ENCODE results near the gene CCT7. TPM values are rescaled to one million over a fixed set of nuclear protein-coding genes. Genes with fewer than 3 reads are reported as not detected.

CCT7 gene
- total RNA-seq, 1 donor from 2014 or later, result 359 TPM

GRCh38 chr2:73286134-73286655 is 52.1 kb downstream of the CCT7 start:
- H3K36me3 ChIP-seq (ENCODE audit: insufficient read depth, low read length), result no peaks in the 10 kb centered on the region
- no peaks in the 10 kb centered on the region for H3K9me3 ChIP-seq (ENCODE audit: insufficient read depth, low read depth, low read length)
- H3K9ac ChIP-seq (ENCODE audit: low read length), result no peak overlapping the region
- DNase-seq (ENCODE audit: low read depth) (no peak), FAIRE-seq (no peak)
- H3K4me1 ChIP-seq (ENCODE audit: insufficient read depth, low read length), result peaks cover 5% of the 10 kb centered on the region
- H3K9me3 Mint-ChIP-seq (ENCODE audit: unreplicated experiment), result peaks cover 2% of the 10 kb centered on the region
- no peak overlapping the region for H2AFZ ChIP-seq (ENCODE audit: low read depth, low read length)
- peaks cover 56% of the 10 kb centered on the region for H3K27me3 ChIP-seq (ENCODE audit: insufficient read depth, low read length)
- H3K27ac Mint-ChIP-seq (ENCODE audit: unreplicated experiment), result no peak overlapping the region
- no peaks in the 10 kb centered on the region for H3K36me3 Mint-ChIP-seq (ENCODE audit: low read depth, unreplicated experiment)
- no peak for TF ChIP-seq EZH2 (IDR thresholded peaks at IDR 0.05; ENCODE audit: insufficient read depth, low read length)
- TF ChIP-seq, protein P1, sequence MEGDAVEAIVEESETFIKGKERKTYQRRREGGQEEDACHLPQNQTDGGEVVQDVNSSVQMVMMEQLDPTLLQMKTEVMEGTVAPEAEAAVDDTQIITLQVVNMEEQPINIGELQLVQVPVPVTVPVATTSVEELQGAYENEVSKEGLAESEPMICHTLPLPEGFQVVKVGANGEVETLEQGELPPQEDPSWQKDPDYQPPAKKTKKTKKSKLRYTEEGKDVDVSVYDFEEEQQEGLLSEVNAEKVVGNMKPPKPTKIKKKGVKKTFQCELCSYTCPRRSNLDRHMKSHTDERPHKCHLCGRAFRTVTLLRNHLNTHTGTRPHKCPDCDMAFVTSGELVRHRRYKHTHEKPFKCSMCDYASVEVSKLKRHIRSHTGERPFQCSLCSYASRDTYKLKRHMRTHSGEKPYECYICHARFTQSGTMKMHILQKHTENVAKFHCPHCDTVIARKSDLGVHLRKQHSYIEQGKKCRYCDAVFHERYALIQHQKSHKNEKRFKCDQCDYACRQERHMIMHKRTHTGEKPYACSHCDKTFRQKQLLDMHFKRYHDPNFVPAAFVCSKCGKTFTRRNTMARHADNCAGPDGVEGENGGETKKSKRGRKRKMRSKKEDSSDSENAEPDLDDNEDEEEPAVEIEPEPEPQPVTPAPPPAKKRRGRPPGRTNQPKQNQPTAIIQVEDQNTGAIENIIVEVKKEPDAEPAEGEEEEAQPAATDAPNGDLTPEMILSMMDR (IDR thresholded peaks at IDR 0.05; ENCODE audit: insufficient read depth, low read depth, low read length), result no peak
- no peak overlapping the region for H3K4me3 ChIP-seq (ENCODE audit: insufficient read depth, low read depth, low read length)
- no peak overlapping the region for H3K4me3 Mint-ChIP-seq (ENCODE audit: unreplicated experiment)
- H3K4me2 ChIP-seq (ENCODE audit: low read length), result no peak overlapping the region
- peaks cover 2% of the 10 kb centered on the region for H3K4me1 Mint-ChIP-seq (ENCODE audit: low read depth, unreplicated experiment)
- no peak overlapping the region for H3K27ac ChIP-seq (ENCODE audit: low read depth, low read length)
- no peaks in the 10 kb centered on the region for H3K79me2 ChIP-seq (ENCODE audit: insufficient read depth, low read length)
- peaks cover 9% of the 10 kb centered on the region for H4K20me1 ChIP-seq (ENCODE audit: insufficient read depth, low read length)
- H3K27me3 Mint-ChIP-seq (ENCODE audit: low read depth, unreplicated experiment), result peaks cover 56% of the 10 kb centered on the region

DNA sequence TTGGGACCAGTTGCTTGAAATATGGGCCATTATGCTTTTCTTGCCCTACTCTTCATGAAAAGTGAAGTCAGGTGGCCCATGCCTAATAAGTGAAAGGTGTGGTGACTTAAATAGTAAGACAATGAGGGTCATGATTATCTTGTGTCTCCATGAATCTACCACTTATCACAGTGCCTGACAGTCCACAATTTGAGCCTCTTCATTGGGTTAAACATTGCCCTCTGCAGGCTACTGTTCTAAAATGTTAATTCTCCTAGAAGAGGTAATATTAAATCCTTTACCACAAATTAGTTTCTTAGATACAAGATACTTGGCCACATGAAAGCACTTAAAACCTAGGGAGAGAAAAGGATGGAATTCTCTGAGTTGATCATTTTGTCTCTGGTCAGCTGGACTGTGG is 55.2 kb downstream of the CCT7 start:
- H3K4me3 ChIP-seq (ENCODE audit: insufficient read depth, low read depth, low read length), result no peak overlapping the region
- FAIRE-seq (no peak), DNase-seq (ENCODE audit: low read depth) (no peak)
- TF ChIP-seq, protein P1 (IDR thresholded peaks at IDR 0.05; ENCODE audit: insufficient read depth, low read depth, low read length), result no peak
- no peak for TF ChIP-seq EZH2 (IDR thresholded peaks at IDR 0.05; ENCODE audit: insufficient read depth, low read length)
- Mint-ChIP-seq H3K36me3 (ENCODE audit: low read depth, unreplicated experiment) (no peaks in the 10 kb centered on the region), H3K27ac (ENCODE audit: unreplicated experiment) (no peak overlapping the region), H3K4me3 (ENCODE audit: unreplicated experiment) (no peak overlapping the region), H3K4me1 (ENCODE audit: low read depth, unreplicated experiment) (peaks cover 2% of the 10 kb centered on the region), H3K9me3 (ENCODE audit: unreplicated experiment) (peaks cover 2% of the 10 kb centered on the region), H3K27me3 (ENCODE audit: low read depth, unreplicated experiment) (peaks cover 76% of the 10 kb centered on the region)
- H3K9ac ChIP-seq (ENCODE audit: low read length), result no peak overlapping the region
- no peaks in the 10 kb centered on the region for H3K79me2 ChIP-seq (ENCODE audit: insufficient read depth, low read length)
- H3K27me3 ChIP-seq (ENCODE audit: insufficient read depth, low read length), result peaks cover 85% of the 10 kb centered on the region
- peaks cover 7% of the 10 kb centered on the region for H3K4me1 ChIP-seq (ENCODE audit: insufficient read depth, low read length)
- H3K9me3 ChIP-seq (ENCODE audit: insufficient read depth, low read depth, low read length), result no peaks in the 10 kb centered on the region
- H3K27ac ChIP-seq (ENCODE audit: low read depth, low read length), result no peak overlapping the region
- H2AFZ ChIP-seq (ENCODE audit: low read depth, low read length), result no peak overlapping the region
- H4K20me1 ChIP-seq (ENCODE audit: insufficient read depth, low read length), result peaks cover 4% of the 10 kb centered on the region
- no peak overlapping the region for H3K4me2 ChIP-seq (ENCODE audit: low read length)
- H3K36me3 ChIP-seq (ENCODE audit: insufficient read depth, low read length), result no peaks in the 10 kb centered on the region

DNA sequence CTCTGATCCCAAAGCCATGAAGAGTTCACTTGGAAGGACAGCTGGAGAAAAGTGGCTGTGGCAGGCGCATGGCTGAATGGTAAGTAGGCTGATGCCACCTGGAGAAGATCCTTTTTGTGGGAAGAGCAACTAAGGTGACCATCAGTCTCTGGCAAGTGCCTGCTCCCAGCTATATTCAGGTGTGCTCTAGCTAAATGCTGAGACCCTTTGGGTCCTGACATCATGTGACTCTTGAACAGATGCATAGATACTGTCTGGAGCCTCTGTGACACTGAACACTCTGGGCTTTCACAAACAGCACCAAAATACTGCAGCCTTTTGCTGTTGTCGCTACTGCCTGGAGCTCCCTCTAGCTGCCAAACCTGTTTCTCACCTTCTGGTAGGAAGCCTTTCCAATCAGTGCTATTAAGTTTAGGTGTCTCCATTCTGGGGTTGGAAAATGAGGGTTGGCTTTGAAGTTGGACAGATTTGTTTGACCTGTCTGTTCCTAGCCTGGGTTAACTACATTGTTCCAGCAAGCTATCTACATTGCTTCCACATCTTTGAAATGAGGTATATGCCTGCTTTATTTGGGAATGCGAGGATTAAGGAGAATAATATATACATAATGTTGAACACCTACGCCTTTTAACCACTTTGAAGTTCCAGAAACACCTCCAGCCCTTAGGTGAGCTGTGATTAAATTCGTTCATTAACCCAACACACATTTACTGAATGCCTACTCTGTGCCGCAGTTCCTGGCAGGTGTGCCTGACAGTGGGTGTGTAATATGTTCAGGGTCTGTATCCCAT is 56.1 kb downstream of the CCT7 start:
- H3K4me1 Mint-ChIP-seq (ENCODE audit: low read depth, unreplicated experiment), result peaks cover 2% of the 10 kb centered on the region
- H3K27me3 Mint-ChIP-seq (ENCODE audit: low read depth, unreplicated experiment), result peaks cover 83% of the 10 kb centered on the region
- no peak overlapping the region for H3K4me3 Mint-ChIP-seq (ENCODE audit: unreplicated experiment)
- Histone ChIP-seq H2AFZ (ENCODE audit: low read depth, low read length) (no peak overlapping the region), H3K4me3 (ENCODE audit: insufficient read depth, low read depth, low read length) (no peak overlapping the region), H4K20me1 (ENCODE audit: insufficient read depth, low read length) (peaks cover 4% of the 10 kb centered on the region), H3K9ac (ENCODE audit: low read length) (no peak overlapping the region), H3K79me2 (ENCODE audit: insufficient read depth, low read length) (no peaks in the 10 kb centered on the region), H3K4me2 (ENCODE audit: low read length) (no peak overlapping the region), H3K9me3 (ENCODE audit: insufficient read depth, low read depth, low read length) (no peaks in the 10 kb centered on the region), H3K36me3 (ENCODE audit: insufficient read depth, low read length) (no peaks in the 10 kb centered on the region), H3K27ac (ENCODE audit: low read depth, low read length) (no peak overlapping the region), H3K27me3 (ENCODE audit: insufficient read depth, low read length) (peaks cover 92% of the 10 kb centered on the region), H3K4me1 (ENCODE audit: insufficient read depth, low read length) (peaks cover 7% of the 10 kb centered on the region)
- H3K9me3 Mint-ChIP-seq (ENCODE audit: unreplicated experiment), result peaks cover 2% of the 10 kb centered on the region
- FAIRE-seq (no peak), DNase-seq (ENCODE audit: low read depth) (peak; percentile 27)
- no peak overlapping the region for H3K27ac Mint-ChIP-seq (ENCODE audit: unreplicated experiment)
- no peak for TF ChIP-seq EZH2 (IDR thresholded peaks at IDR 0.05; ENCODE audit: insufficient read depth, low read length)
- TF ChIP-seq, protein P1 (IDR thresholded peaks at IDR 0.05; ENCODE audit: insufficient read depth, low read depth, low read length), result peak; percentile 52
- no peaks in the 10 kb centered on the region for H3K36me3 Mint-ChIP-seq (ENCODE audit: low read depth, unreplicated experiment)

All from astrocyte (in vitro differentiated cells and primary cell).